ENCODE results near the gene MESD.

The MESD gene

GRCh38 chr15:81015621-81016488 is 26.2 kb upstream of the MESD start:
- DNase-seq (ENCODE audit: low spot score), result no peak

GRCh38 chr15:81014446-81015093 is 25.0 kb upstream of the MESD start:
- DNase-seq (ENCODE audit: low spot score), result no peak

GRCh38 chr15:81013396-81013929 is 23.8 kb upstream of the MESD start:
- no peak for DNase-seq (ENCODE audit: low spot score)

GRCh38 chr15:81012588-81012987 is 23.0 kb upstream of the MESD start:
- no peak for DNase-seq (ENCODE audit: low spot score)

- no peak for DNase-seq (ENCODE audit: low spot score)
These were observed 22.0 kb upstream of the MESD start for GRCh38 chr15:81011593-81011992.

GRCh38 chr15:81010086-81010485 is 20.5 kb upstream of the MESD start:
- DNase-seq (ENCODE audit: low spot score), result no peak

- no peak for DNase-seq (ENCODE audit: low spot score)
These were observed 18.7 kb upstream of the MESD start for GRCh38 chr15:81008312-81008711.

GRCh38 chr15:81007428-81008064 is 17.9 kb upstream of the MESD start:
- no peak for DNase-seq (ENCODE audit: low spot score)

- no peak for DNase-seq (ENCODE audit: low spot score)
These were observed 16.5 kb upstream of the MESD start for GRCh38 chr15:81006124-81006523.

- DNase-seq (ENCODE audit: low spot score), result no peak
These were observed 13.4 kb upstream of the MESD start for GRCh38 chr15:81003097-81003350.

GRCh38 chr15:81002331-81003096 is 12.9 kb upstream of the MESD start:
- DNase-seq (ENCODE audit: low spot score), result no peak

GRCh38 chr15:81002009-81002330 is 12.4 kb upstream of the MESD start:
- DNase-seq (ENCODE audit: low spot score), result no peak

- no peak for DNase-seq (ENCODE audit: low spot score)
These were observed 11.8 kb upstream of the MESD start for GRCh38 chr15:81001152-81002008.

GRCh38 chr15:81000624-81001151 is 11.1 kb upstream of the MESD start, which contains the start of gene TLNRD1:
Gene TLNRD1, plus strand, starts transcription at chr15:81000923. Its CDS starts 1,349 bp downstream, at chr15:81002272.
- DNase-seq (ENCODE audit: low spot score), result no peak

GRCh38 chr15:81000144-81000623 is 10.6 kb upstream of the MESD start:
- DNase-seq (ENCODE audit: low spot score), result no peak

GRCh38 chr15:80999623-81000036 is 10.0 kb upstream of the MESD start:
- DNase-seq (ENCODE audit: low spot score), result no peak

- no peak for DNase-seq (ENCODE audit: low spot score)
These were observed 8.6 kb upstream of the MESD start for GRCh38 chr15:80998251-80998650.

- no peak for DNase-seq (ENCODE audit: low spot score)
These were observed 8.1 kb upstream of the MESD start for GRCh38 chr15:80997692-80998091.

- no peak for DNase-seq (ENCODE audit: low spot score)
These were observed 6.6 kb upstream of the MESD start for GRCh38 chr15:80996247-80996646.

GRCh38 chr15:80992441-80992840 is 2.8 kb upstream of the MESD start:
- no peak for DNase-seq (ENCODE audit: low spot score)

- DNase-seq (ENCODE audit: low spot score), result no peak
These were observed 2.4 kb upstream of the MESD start for GRCh38 chr15:80992006-80992405.
